Activated CD4-positive, alpha-beta T cell treated with anti-CD3 and anti-CD28 coated beads, Interleukin-2, amount 10 ng/mL, durations not matched to agents 7 days and 5 days (primary cell): ENCODE data around the gene SOX18. TPM values are rescaled to one million over a fixed set of nuclear protein-coding genes. Genes with fewer than 3 reads are reported as not detected.

ENCODE experiments used
- CTCF ChIA-PET: fragments of 350-600 bp; sonication (Branson Sonifier 250); formaldehyde crosslinking; loops from one replicate; lab custom pipeline; 2021; ENCODE audit warnings: antibody characterized with exemption; lab: Charles Lee
- POLR2A ChIA-PET: fragments of 350-600 bp; sonication (Branson Sonifier 250); formaldehyde crosslinking; loops from one replicate; lab custom pipeline; 2021; ENCODE audit warnings: antibody characterized with exemption; lab: Charles Lee
- DNase-seq: peaks from one replicate; pipeline ENCODE4 v3.0.0-alpha.2; 2020
- H3K27ac Mint-ChIP-seq: one replicate; pipeline ENCODE4 v1.8.0; 2021; ENCODE audit warnings: mild to moderate bottlenecking, moderate library complexity, mixed read lengths
- H3K27me3 Mint-ChIP-seq: one replicate; pipeline ENCODE4 v1.8.0; 2021; ENCODE audit warnings: mixed read lengths
- H3K36me3 Mint-ChIP-seq: one replicate; pipeline ENCODE4 v1.8.0; 2021; ENCODE audit warnings: low read depth, mixed read lengths
- H3K4me1 Mint-ChIP-seq: one replicate; pipeline ENCODE4 v1.8.0; 2021; ENCODE audit warnings: mixed read lengths
- H3K4me3 Mint-ChIP-seq: one replicate; pipeline ENCODE4 v1.8.0; 2021; ENCODE audit warnings: mild to moderate bottlenecking, moderate library complexity, mixed read lengths
- H3K9me3 Mint-ChIP-seq: one replicate; pipeline ENCODE4 v1.8.0; 2021; ENCODE audit warnings: mixed read lengths
- total RNA-seq, 2 experiments: library from RNA; stranded (reverse); gene quantifications; one replicate each; pipeline ENCODE4 v1.2.3, GENCODE V29; 2021

SOX18 gene
- total RNA-seq, 2 experiments from 2014 or later = 0.10 to 0.15 TPM

DNA sequence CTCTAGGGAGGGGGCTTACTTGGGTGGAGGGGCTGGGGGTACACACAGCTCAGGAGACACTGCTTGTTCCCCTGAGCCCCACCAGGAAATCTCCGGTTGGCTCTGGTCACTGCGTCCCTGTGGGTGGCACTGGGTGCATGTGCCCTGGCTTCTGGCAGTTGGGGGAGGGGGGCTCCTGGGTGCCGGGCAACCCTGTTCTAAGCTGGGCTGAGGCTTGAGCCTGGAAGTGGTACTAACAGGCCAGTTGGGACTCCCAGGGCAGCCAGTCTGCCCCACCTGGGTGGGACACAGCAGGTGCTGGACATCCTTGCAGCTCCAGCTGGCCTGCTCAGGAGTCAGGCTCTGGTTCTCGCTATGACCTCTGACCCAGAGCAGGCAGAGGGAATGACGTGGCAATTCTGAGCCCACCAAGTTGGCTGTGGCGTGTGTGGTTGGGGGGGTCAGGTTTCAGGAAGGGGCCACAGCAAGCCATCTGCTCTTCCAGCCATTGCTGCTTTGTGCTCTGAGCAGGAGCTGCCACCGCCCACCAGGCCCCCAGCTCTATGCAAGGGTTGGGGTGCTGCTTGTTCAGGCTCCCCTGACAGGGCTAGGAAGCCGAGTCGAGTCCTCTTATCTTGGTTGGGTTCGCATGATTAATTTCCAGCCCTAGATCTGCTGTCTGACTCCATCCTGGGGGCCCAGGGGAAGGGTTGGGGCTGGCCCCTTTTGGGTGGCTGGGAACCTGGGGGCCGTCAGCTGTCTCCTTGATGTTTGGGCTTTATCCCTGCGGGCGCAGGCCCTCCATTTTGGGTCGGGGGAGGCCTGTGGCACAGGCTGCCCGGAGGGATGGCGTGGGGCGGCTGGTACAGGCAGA lies 12.9 kb downstream of the SOX18 start:
- peaks cover 16% of the 10 kb centered on the region for H3K36me3 Mint-ChIP-seq
- no peak for DNase-seq
- H3K4me3 Mint-ChIP-seq = peak overlapping the region; percentile 64
- ChIA-PET CTCF (interaction anchor here (0.9 to 2.0 kb wide), 8 partner anchors 13 to 84 kb away, joined by 3 to 7 read pairs (median 3); partner anchors contain the start of gene PRPF6), POLR2A (interaction anchor here (0.6 kb wide), 1 partner anchor 79 kb away, joined by 3 read pairs; no protein-coding TSS in a partner anchor)
- no peaks in the 10 kb centered on the region for H3K9me3 Mint-ChIP-seq
- H3K27me3 Mint-ChIP-seq = no peaks in the 10 kb centered on the region
- peaks cover 65% of the 10 kb centered on the region for H3K4me1 Mint-ChIP-seq
- peak overlapping the region; percentile 78 for H3K27ac Mint-ChIP-seq

- Mint-ChIP-seq H3K4me1 (peaks cover 60% of the 10 kb centered on the region), H3K4me3 (peak within 1 kb of the TSS; percentile 64), H3K36me3 (peaks cover 17% of the 10 kb centered on the region), H3K27me3 (no peaks in the 10 kb centered on the region), H3K27ac (peak within 1 kb of the TSS; percentile 93), H3K9me3 (no peaks in the 10 kb centered on the region)
- DNase-seq = no peak
- ChIA-PET CTCF (interaction anchor here (1.0 to 2.0 kb wide), 5 partner anchors 21 to 84 kb away, joined by 3 to 5 read pairs (median 3); partner anchors contain the start of gene PRPF6), POLR2A (no interaction called here)
These were observed 13.5 kb downstream of the SOX18 start, which contains the start of gene C20orf204 for GRCh38 chr20:64035933-64036345. TSS of gene C20orf204 (plus strand) at chr20:64036182. CDS start at chr20:64036324, 142 bp downstream.

DNA sequence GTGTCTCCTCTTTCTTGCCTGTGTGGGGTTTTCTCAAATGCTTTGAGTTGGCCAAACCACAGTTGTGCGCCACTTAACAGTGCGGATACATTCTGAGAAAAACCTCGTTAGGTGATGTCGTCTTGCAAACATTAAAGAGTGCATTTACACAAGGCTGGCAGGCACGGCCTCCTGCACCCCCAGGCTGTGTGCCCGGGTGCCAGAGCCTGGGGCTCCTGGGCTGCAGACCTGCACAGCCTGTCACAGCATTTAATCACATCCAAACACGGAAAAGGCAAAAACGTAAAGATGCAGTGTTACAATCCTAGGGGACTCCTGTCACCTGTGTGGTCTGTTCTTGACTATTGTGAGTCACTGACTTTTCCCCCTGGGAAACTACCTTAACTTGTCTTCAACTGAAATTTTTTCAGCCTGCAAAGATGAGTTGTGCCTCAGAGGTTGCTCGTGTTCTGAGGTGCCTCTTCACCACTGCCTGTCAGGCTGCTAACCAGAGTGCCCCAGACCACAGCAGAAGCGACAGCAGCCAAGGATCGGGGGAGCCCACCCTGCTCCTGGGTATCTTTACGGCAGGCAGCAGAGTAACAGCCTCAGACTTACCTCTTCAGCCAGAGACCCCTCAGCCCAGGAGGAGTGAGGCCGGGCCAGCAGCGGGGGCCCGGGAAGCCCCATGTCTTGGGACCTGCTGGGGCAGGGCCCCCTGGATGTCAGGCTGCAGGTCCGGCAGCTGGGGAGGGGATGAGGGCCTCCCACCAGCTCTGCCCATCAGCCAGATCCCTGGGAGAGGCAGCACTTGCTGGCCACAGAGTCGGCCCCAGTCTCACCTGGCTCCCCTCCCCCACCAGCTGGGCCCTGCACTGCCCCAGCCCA lies 14.1 kb downstream of the SOX18 start:
- Mint-ChIP-seq H3K27ac (peak overlapping the region; percentile 93), H3K4me1 (peaks cover 56% of the 10 kb centered on the region), H3K9me3 (no peaks in the 10 kb centered on the region), H3K36me3 (peaks cover 20% of the 10 kb centered on the region), H3K27me3 (no peaks in the 10 kb centered on the region), H3K4me3 (peak overlapping the region; percentile 45)
- POLR2A ChIA-PET = no interaction called here
- CTCF ChIA-PET = interaction anchor here (1.0 to 2.0 kb wide), 5 partner anchors 22 to 85 kb away, joined by 3 to 5 read pairs (median 4); partner anchors contain the start of gene PRPF6
- peak; percentile 54 for DNase-seq

GRCh38 chr20:64033981-64034493 lies 15.4 kb downstream of the SOX18 start:
- no peaks in the 10 kb centered on the region for H3K9me3 Mint-ChIP-seq
- POLR2A ChIA-PET = no interaction called here
- H3K27ac Mint-ChIP-seq = peak overlapping the region; percentile 80
- H3K36me3 Mint-ChIP-seq = peaks cover 23% of the 10 kb centered on the region
- H3K27me3 Mint-ChIP-seq = no peaks in the 10 kb centered on the region
- H3K4me3 Mint-ChIP-seq = no peak overlapping the region
- CTCF ChIA-PET = interaction anchor here (0.5 to 1.8 kb wide), 7 partner anchors 23 to 60 kb away, joined by 3 to 7 read pairs (median 4); partner anchors contain the start of gene SAMD10
- peaks cover 44% of the 10 kb centered on the region for H3K4me1 Mint-ChIP-seq
- DNase-seq = no peak

GRCh38 chr20:64032706-64033624 lies 16.5 kb downstream of the SOX18 start:
- Mint-ChIP-seq H3K27ac (peak overlapping the region; percentile 54), H3K4me3 (no peak overlapping the region), H3K9me3 (no peaks in the 10 kb centered on the region), H3K4me1 (peaks cover 43% of the 10 kb centered on the region), H3K27me3 (no peaks in the 10 kb centered on the region), H3K36me3 (peaks cover 28% of the 10 kb centered on the region)
- ChIA-PET POLR2A (no interaction called here), CTCF (interaction anchor here (1.6 to 1.8 kb wide), 2 partner anchors 25 to 53 kb away, joined by 4 to 7 read pairs; partner anchors contain the start of gene SAMD10)
- no peak for DNase-seq

DNA sequence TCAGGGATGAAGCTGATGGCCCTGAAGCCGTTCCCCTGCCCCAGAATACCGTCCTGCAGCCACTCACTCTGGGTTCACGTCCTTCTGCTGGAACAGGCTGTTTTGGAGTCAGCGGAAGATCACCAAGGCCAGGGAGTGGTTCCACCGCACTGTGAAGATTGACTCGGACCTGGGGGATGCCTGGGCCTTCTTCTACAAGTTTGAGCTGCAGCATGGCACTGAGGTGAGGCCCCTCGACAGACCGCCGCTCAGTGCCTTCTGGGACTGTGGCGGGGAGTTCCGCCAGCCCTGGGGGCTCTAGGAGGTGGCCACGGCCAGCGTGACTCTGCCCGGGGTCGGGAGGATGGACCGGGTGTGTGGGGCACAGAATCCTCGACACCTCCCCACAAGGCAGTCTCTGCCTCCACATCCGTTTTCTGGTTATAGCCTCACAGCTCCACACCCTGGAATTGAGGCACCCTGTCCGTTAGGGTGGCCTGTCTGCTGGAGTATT lies 17.6 kb downstream of the SOX18 start:
- ChIA-PET POLR2A (no interaction called here), CTCF (no interaction called here)
- Mint-ChIP-seq H3K27ac (no peak overlapping the region), H3K9me3 (no peaks in the 10 kb centered on the region), H3K36me3 (peaks cover 36% of the 10 kb centered on the region), H3K4me1 (peaks cover 32% of the 10 kb centered on the region), H3K4me3 (no peak overlapping the region), H3K27me3 (no peaks in the 10 kb centered on the region)
- DNase-seq = no peak

- Mint-ChIP-seq H3K27me3 (no peaks in the 10 kb centered on the region), H3K9me3 (no peaks in the 10 kb centered on the region), H3K4me1 (peaks cover 20% of the 10 kb centered on the region), H3K36me3 (peaks cover 43% of the 10 kb centered on the region), H3K4me3 (no peak overlapping the region), H3K27ac (no peak overlapping the region)
- CTCF ChIA-PET = interaction anchor here (1.2 kb wide), 1 partner anchor 8 kb away, joined by 6 read pairs; no protein-coding TSS in a partner anchor
- POLR2A ChIA-PET = no interaction called here
- DNase-seq = no peak
These were observed 18.9 kb downstream of the SOX18 start for GRCh38 chr20:64030371-64031134.

- Mint-ChIP-seq H3K36me3 (peaks cover 44% of the 10 kb centered on the region), H3K27me3 (no peaks in the 10 kb centered on the region), H3K4me1 (peaks cover 11% of the 10 kb centered on the region), H3K9me3 (no peaks in the 10 kb centered on the region), H3K4me3 (no peak overlapping the region), H3K27ac (no peak overlapping the region)
- ChIA-PET CTCF (interaction anchor here (1.1 to 1.2 kb wide), 2 partner anchors 9 to 56 kb away, joined by 3 to 6 read pairs; no protein-coding TSS in a partner anchor), POLR2A (no interaction called here)
- no peak for DNase-seq
These were observed 19.9 kb downstream of the SOX18 start for GRCh38 chr20:64029293-64030117.

- Mint-ChIP-seq H3K4me3 (no peak overlapping the region), H3K27ac (no peak overlapping the region), H3K36me3 (peaks cover 44% of the 10 kb centered on the region), H3K4me1 (no peaks in the 10 kb centered on the region), H3K27me3 (no peaks in the 10 kb centered on the region), H3K9me3 (no peaks in the 10 kb centered on the region)
- ChIA-PET CTCF (interaction anchor here (0.8 to 3.3 kb wide), 5 partner anchors 11 to 490 kb away, joined by 3 to 29 read pairs (median 5); partner anchors contain the start of gene PTK6), POLR2A (no interaction called here)
- DNase-seq = no peak
These were observed 21.3 kb downstream of the SOX18 start for GRCh38 chr20:64027981-64028685.
